Thoracic aorta (tissue), 2 donors: ENCODE measurements around the gene CYFIP2. TPM values are rescaled to one million over a fixed set of nuclear protein-coding genes. Genes with fewer than 3 reads are reported as not detected.

Experiments used
- ATAC-seq: fragments of 150-250 bp; one replicate; pipeline ENCODE4 v1.8.0; 2017; ENCODE audit warnings: low read depth; ENCODE audit not compliant: insufficient number of reproducible peaks, low FRiP score
- DNase-seq: peaks from one replicate; pipeline ENCODE4 v3.0.0-alpha.2; 2020; ENCODE audit warnings: low spot score
- H3K27ac ChIP-seq, 2 donors: fragments of 200-600 bp; sonication (generic); 1 replicate in 1 of 2; 2 replicates in 1 of 2; pipeline ENCODE4 v1.5.1; 2016; ENCODE audit warnings: mild to moderate bottlenecking in 2 of 2, moderate library complexity in 2 of 2
- H3K27me3 ChIP-seq: fragments of 200-600 bp; sonication (generic); replicated peaks from 2 replicates; pipeline ENCODE4 v1.6.0; 2016; ENCODE audit warnings: mild to moderate bottlenecking; ENCODE audit not compliant: insufficient read depth
- H3K36me3 ChIP-seq: fragments of 200-600 bp; sonication (generic); one replicate; pipeline ENCODE4 v1.5.1; 2016
- H3K4me1 ChIP-seq, 2 donors: fragments of 200-600 bp; sonication (generic); 1 replicate in 1 of 2; 2 replicates in 1 of 2; pipeline versions ENCODE4 v1.5.1 to v1.6.0; 2016; ENCODE audit warnings: low read depth in 2 of 2, mild to moderate bottlenecking in 1 of 2; ENCODE audit not compliant: control insufficient read depth in 1 of 2
- H3K4me3 ChIP-seq: fragments of 200-600 bp; sonication (generic); 2 replicates; pipeline ENCODE4 v1.5.1; 2016; ENCODE audit warnings: mild to moderate bottlenecking
- H3K9me3 ChIP-seq: fragments of 200-600 bp; sonication (generic); 2 replicates; pipeline ENCODE4 v1.5.1; 2016
- CTCF ChIP-seq: fragments of 200-600 bp; sonication (generic); IDR thresholded peaks from one replicate; pipeline ENCODE4 v1.5.1; 2019; ENCODE audit warnings: antibody characterized with exemption
- total RNA-seq, 2 donors: library from RNA; depleted of rRNA; stranded (reverse); fragments of >200 nt; gene quantifications; one replicate each; pipeline versions ENCODE4 v1.1.0 to v1.2.3, GENCODE V29; 2016

The CYFIP2 gene
- total RNA-seq, 2 donors from 2014 or later, result 60.0 to 192 TPM

DNA sequence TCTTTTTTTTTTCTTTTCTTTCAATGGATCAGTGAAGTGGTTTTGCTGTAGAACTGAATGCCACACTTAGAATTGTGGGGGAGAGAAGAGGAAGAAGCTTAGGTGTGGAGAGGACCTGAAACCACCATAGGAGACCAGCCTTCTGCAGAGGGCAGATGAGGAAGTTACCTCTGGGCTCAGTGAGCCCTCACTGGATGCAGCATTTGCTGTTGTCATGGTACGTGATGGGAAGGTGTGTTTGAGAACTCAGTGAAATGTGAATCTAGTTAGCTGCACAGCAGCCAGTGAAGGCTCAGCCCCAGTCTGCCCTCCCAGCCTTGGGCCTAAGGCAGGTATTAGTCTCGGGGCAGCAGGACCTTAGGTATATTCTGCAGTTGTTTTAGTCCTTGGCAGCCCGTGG, 17.5 kb downstream of the CYFIP2 start:
- no peaks in the 10 kb centered on the region for H3K27me3 ChIP-seq
- peaks cover under 1% of the 10 kb centered on the region for H3K36me3 ChIP-seq
- no peak for DNase-seq
- peaks cover 0 to 8% of the 10 kb centered on the region in 2 donors for H3K4me1 ChIP-seq
- H3K27ac ChIP-seq, result no peak overlapping the region
- H3K9me3 ChIP-seq, result no peaks in the 10 kb centered on the region
- no peak for ATAC-seq
- H3K4me3 ChIP-seq, result no peak overlapping the region
- no peak for TF ChIP-seq CTCF

GRCh38 chr5:157284458-157285212, 18.7 kb downstream of the CYFIP2 start:
- H3K4me3 ChIP-seq, result no peak overlapping the region
- H3K4me1 ChIP-seq, result peaks cover 0 to 8% of the 10 kb centered on the region in 2 donors
- ATAC-seq (no peak), DNase-seq (no peak)
- no peak for TF ChIP-seq CTCF
- H3K9me3 ChIP-seq, result no peaks in the 10 kb centered on the region
- H3K27ac ChIP-seq, result no peak overlapping the region
- no peaks in the 10 kb centered on the region for H3K27me3 ChIP-seq
- peaks cover 4% of the 10 kb centered on the region for H3K36me3 ChIP-seq

GRCh38 chr5:157285310-157286035, 19.6 kb downstream of the CYFIP2 start:
- no peak overlapping the region for H3K27ac ChIP-seq
- ATAC-seq (no peak), DNase-seq (no peak)
- H3K36me3 ChIP-seq, result peaks cover 4% of the 10 kb centered on the region
- no peaks in the 10 kb centered on the region for H3K4me1 ChIP-seq
- H3K9me3 ChIP-seq, result no peaks in the 10 kb centered on the region
- no peak overlapping the region for H3K4me3 ChIP-seq
- no peaks in the 10 kb centered on the region for H3K27me3 ChIP-seq
- TF ChIP-seq CTCF, result no peak

GRCh38 chr5:157286761-157287211, 20.9 kb downstream of the CYFIP2 start:
- H3K27me3 ChIP-seq, result no peaks in the 10 kb centered on the region
- no peak for TF ChIP-seq CTCF
- no peaks in the 10 kb centered on the region for H3K9me3 ChIP-seq
- DNase-seq (no peak), ATAC-seq (no peak)
- H3K4me1 ChIP-seq, result no peaks in the 10 kb centered on the region
- H3K4me3 ChIP-seq, result no peak overlapping the region
- peaks cover 4% of the 10 kb centered on the region for H3K36me3 ChIP-seq
- H3K27ac ChIP-seq, result no peak overlapping the region

- Histone ChIP-seq H3K4me1 (no peaks in the 10 kb centered on the region), H3K9me3 (no peaks in the 10 kb centered on the region), H3K36me3 (peaks cover 4% of the 10 kb centered on the region), H3K27ac (no peak overlapping the region), H3K4me3 (no peak overlapping the region), H3K27me3 (no peaks in the 10 kb centered on the region)
- no peak for TF ChIP-seq CTCF
- no peak for ATAC-seq
- no peak for DNase-seq
Measured at GRCh38 chr5:157288405-157289163, 22.7 kb downstream of the CYFIP2 start.
